Endothelial cell of umbilical vein (primary cell): Measurements from ENCODE around the gene CPXM2. TPM values are rescaled to one million over a fixed set of nuclear protein-coding genes. Genes with fewer than 3 reads are reported as not detected.

Experiments used
- BruUV-seq: library from RNA; stranded (reverse); fragments of 400-500 nt; replicated peaks from 2 replicates; lab custom pipeline; 2021; lab: Mats Ljungman, UMichigan
- CTCF ChIA-PET: fragments of 300-600, 350-600 bp; sonication (Branson Sonifier 250); formaldehyde crosslinking; loops from one replicate; lab custom pipeline; 2021; ENCODE audit warnings: antibody characterized with exemption, inconsistent platforms; lab: Charles Lee
- POLR2A ChIA-PET: fragments of 300-600, 350-600 bp; sonication (Branson Sonifier 250); formaldehyde crosslinking; loops from one replicate; lab custom pipeline; 2021; ENCODE audit warnings: antibody characterized with exemption, inconsistent platforms; lab: Charles Lee
- DNase-seq: peaks from one replicate; pipeline ENCODE4 v3.0.0-alpha.2; 2011; ENCODE audit warnings: low read depth, low spot score
- FAIRE-seq: peaks from 2 replicates; lab custom pipeline; 2011; peaks lifted over from hg19 to GRCh38; lab: Jason Lieb, UNC
- H2AFZ ChIP-seq: 2 replicates; pipeline ENCODE4 v1.6.0; 2012; ENCODE audit warnings: low read depth, low read length, control low read depth, inconsistent platforms
- H3K27ac ChIP-seq: 2 replicates; pipeline ENCODE4 v1.5.1; 2011; ENCODE audit warnings: low read depth, mild to moderate bottlenecking, control low read depth, low read length, moderate library complexity; ENCODE audit not compliant: insufficient read depth
- H3K27me3 ChIP-seq, 2 experiments: 2 replicates each; pipeline versions ENCODE4 v1.6.0 to v1.6.1; 2011; ENCODE audit warnings: low read length in 2 of 2, mixed read lengths in 1 of 2; ENCODE audit not compliant: control insufficient read depth in 2 of 2, insufficient read depth in 2 of 2
- H3K36me3 ChIP-seq, 2 experiments: 2 replicates in 1 of 2; 3 replicates in 1 of 2; pipeline ENCODE4 v1.5.1; 2011; ENCODE audit warnings: low read length in 2 of 2, mild to moderate bottlenecking in 1 of 2, moderate library complexity in 1 of 2; ENCODE audit not compliant: control insufficient read depth in 2 of 2, insufficient read depth in 2 of 2; ENCODE audit errors: extremely low read depth in 1 of 2
- H3K4me1 ChIP-seq: 3 replicates; pipeline ENCODE4 v1.5.1; 2011; ENCODE audit warnings: mild to moderate bottlenecking, low read length; ENCODE audit not compliant: control insufficient read depth, insufficient read depth; ENCODE audit errors: extremely low read depth
- H3K4me2 ChIP-seq: 2 replicates; pipeline ENCODE4 v1.6.1; 2011; ENCODE audit warnings: low read length, control low read depth, mixed read lengths; ENCODE audit not compliant: insufficient read depth
- H3K4me3 ChIP-seq, 3 experiments: fragments of 200-600 bp in 1 of 3; sonication (generic), shearing (Covaris generic) in 1 of 3; replicated peaks in 1 of 3; 2 replicates each; pipeline ENCODE4 v1.5.1; 2011 to 2016; ENCODE audit warnings: control low read depth in 3 of 3, low read length in 3 of 3, mild to moderate bottlenecking in 2 of 3, inconsistent platforms in 1 of 3, low read depth in 1 of 3, moderate library complexity in 1 of 3; ENCODE audit not compliant: insufficient read depth in 1 of 3
- H3K79me2 ChIP-seq: 2 replicates; pipeline ENCODE4 v1.6.0; 2012; ENCODE audit warnings: low read length, inconsistent platforms; ENCODE audit not compliant: control insufficient read depth, insufficient read depth
- H3K9ac ChIP-seq: replicated peaks from 2 replicates; pipeline ENCODE3; 2011; ENCODE audit warnings: low read length, control low read depth; ENCODE audit not compliant: insufficient read depth; ENCODE audit errors: extremely low read depth
- H3K9me1 ChIP-seq: replicated peaks from 3 replicates; pipeline ENCODE4 v1.6.0; 2011; ENCODE audit warnings: mild to moderate bottlenecking, low read length; ENCODE audit not compliant: control insufficient read depth, insufficient read depth; ENCODE audit errors: extremely low read depth
- H3K9me3 ChIP-seq: replicated peaks from 2 replicates; pipeline ENCODE4 v1.5.1; 2012; ENCODE audit warnings: low read length, inconsistent platforms; ENCODE audit not compliant: control insufficient read depth, insufficient read depth
- H4K20me1 ChIP-seq: replicated peaks from 2 replicates; pipeline ENCODE3; 2011; ENCODE audit warnings: mild to moderate bottlenecking, low read length; ENCODE audit not compliant: control insufficient read depth, insufficient read depth; ENCODE audit errors: extremely low read depth
- CTCF ChIP-seq, 2 donors: IDR thresholded peaks; 1 replicate in 1 of 2; 2 replicates in 1 of 2; pipeline ENCODE4 v1.5.1; 2011; ENCODE audit warnings: low read length in 2 of 2, mild to moderate bottlenecking in 2 of 2, moderate library complexity in 2 of 2, control low read depth in 1 of 2, inconsistent platforms in 1 of 2, low read depth in 1 of 2; ENCODE audit not compliant: insufficient read depth in 1 of 2; ENCODE audit errors: extremely low read depth in 1 of 2
- EZH2 ChIP-seq: IDR thresholded peaks from 2 replicates; pipeline ENCODE4 v1.6.1; 2012; ENCODE audit warnings: borderline replicate concordance, low read depth, mild to moderate bottlenecking, moderate library complexity, low read length, inconsistent platforms; ENCODE audit not compliant: severe bottlenecking
- FOS ChIP-seq: IDR thresholded peaks from 2 replicates; pipeline ENCODE4 v1.6.1; 2011; ENCODE audit warnings: mild to moderate bottlenecking, low read length, moderate library complexity, borderline replicate concordance; ENCODE audit not compliant: insufficient read depth
- GATA2 ChIP-seq: IDR thresholded peaks from 2 replicates; pipeline ENCODE4 v1.7.0; 2011; ENCODE audit warnings: low read depth, mild to moderate bottlenecking, moderate library complexity, mixed read lengths, low read length; ENCODE audit not compliant: insufficient read length, insufficient read depth
- dilution Hi-C: fragments of 300-500 bp; cut with MboI; formaldehyde crosslinking; loops from one replicate; pipeline ENCODE4 v1.15.0; 2019; ENCODE audit warnings: low sequenced_read_pairs; ENCODE audit not compliant: extremely low pct_ligation_motif_present
- intact Hi-C: fragments of 100-400 bp; cut with micrococcal nuclease; formaldehyde crosslinking; loops from one replicate; pipeline ENCODE4 v1.10.0; 2022
- polyA plus RNA-seq, 4 experiments: library from polyadenylated mRNA; depleted of rRNA in 3 of 4; stranded (reverse) in 3 of 4; unstranded in 1 of 4; fragments of >200 nt; gene quantifications; 2 replicates each; pipeline versions ENCODE4 v1.2.1 to v1.2.3, GENCODE V29; 2011 to 2012; ENCODE audit warnings: missing spikeins in 1 of 4
- total RNA-seq: library from RNA; stranded (reverse); gene quantifications from 2 replicates; pipeline ENCODE4 v1.2.3, GENCODE V29; 2021

The CPXM2 gene
- total and polyA plus RNA-seq, 2 donors (not counting 3 experiments of a cell fraction or from before 2014, with no cell fraction given) = 1.8 to 2.7 TPM

GRCh38 chr10:123835575-123835974 is 56.0 kb downstream of the CPXM2 start:
- H3K27ac ChIP-seq = no peak overlapping the region
- no peaks in the 10 kb centered on the region for H4K20me1 ChIP-seq
- no peak for FAIRE-seq
- H3K4me3 ChIP-seq = no peak overlapping the region
- no peaks in the 10 kb centered on the region for H3K36me3 ChIP-seq
- no peak overlapping the region for H3K4me2 ChIP-seq
- DNase-seq = no peak
- no peaks in the 10 kb centered on the region for H3K27me3 ChIP-seq
- ChIA-PET POLR2A (no interaction called here), CTCF (no interaction called here)
- H2AFZ ChIP-seq = no peak overlapping the region
- intact Hi-C loops (no loop called here), dilution Hi-C loops (no loop called here)
- H3K4me1 ChIP-seq = no peaks in the 10 kb centered on the region
- H3K9me3 ChIP-seq = no peaks in the 10 kb centered on the region
- no peaks in the 10 kb centered on the region for H3K9me1 ChIP-seq
- TF ChIP-seq CTCF (IDR thresholded peaks at IDR 0.05; ENCODE audit: extremely low read depth in 1 of 2, insufficient read depth in 1 of 2, low read depth in 1 of 2, low read length in 2 of 2) = no peak
- no peak for TF ChIP-seq FOS
- TF ChIP-seq EZH2 = no peak
- no peak for TF ChIP-seq GATA2
- no peak overlapping the region for H3K9ac ChIP-seq
- no peaks in the 10 kb centered on the region for H3K79me2 ChIP-seq
- no TSS peak for BruUV-seq

GRCh38 chr10:123833170-123833850 is 58.3 kb downstream of the CPXM2 start:
- Histone ChIP-seq H3K36me3 (no peaks in the 10 kb centered on the region), H3K9me3 (no peaks in the 10 kb centered on the region), H3K27ac (no peak overlapping the region), H4K20me1 (no peaks in the 10 kb centered on the region), H2AFZ (no peak overlapping the region), H3K4me3 (no peak overlapping the region), H3K9me1 (no peaks in the 10 kb centered on the region), H3K9ac (no peak overlapping the region), H3K4me1 (no peaks in the 10 kb centered on the region), H3K4me2 (no peak overlapping the region), H3K27me3 (no peaks in the 10 kb centered on the region), H3K79me2 (no peaks in the 10 kb centered on the region)
- ChIA-PET CTCF (no interaction called here), POLR2A (no interaction called here)
- BruUV-seq = no TSS peak
- DNase-seq = no peak
- intact Hi-C loops (no loop called here), dilution Hi-C loops (no loop called here)
- FAIRE-seq = no peak
- TF ChIP-seq CTCF (IDR thresholded peaks at IDR 0.05; ENCODE audit: extremely low read depth in 1 of 2, insufficient read depth in 1 of 2, low read depth in 1 of 2, low read length in 2 of 2) = no peak
